Loucy (cell line): ENCODE results near the gene ELAPOR1.

Experiments
- CTCF ChIP-seq: fragments of 200-600 bp; sonication (generic); conservative IDR thresholded peaks from 2 replicates; pipeline ENCODE4 v1.5.1; 2014; ENCODE audit warnings: mild to moderate bottlenecking, antibody characterized with exemption, low read length
- EZH2phosphoT487 ChIP-seq: fragments of 200-600 bp; IDR thresholded peaks from 2 replicates; pipeline ENCODE4 v1.6.1; 2018; ENCODE audit warnings: antibody characterized with exemption, mild to moderate bottlenecking, moderate library complexity, borderline replicate concordance

- no peak for TF ChIP-seq CTCF
- TF ChIP-seq EZH2phosphoT487, result no peak
Observed at GRCh38 chr1:109152196-109152595, 38.3 kb downstream of the ELAPOR1 start.
